ENCODE measurements around the gene TMEM9. TPM values are rescaled to one million over a fixed set of nuclear protein-coding genes. Genes with fewer than 3 reads are reported as not detected.

Gene TMEM9
- total and polyA plus RNA-seq, 2 of the 8 experiments (the other 6 are each of a cell fraction or from before 2014, with no cell fraction given): 79.9 to 181 TPM

- DNase-seq (ENCODE audit: low read depth in 1 of 2, low spot score in 2 of 2) (no peak), FAIRE-seq (no peak)
- Histone ChIP-seq H3K4me2 (ENCODE audit: insufficient read depth in 1 of 2, low read depth in 2 of 2, low read length in 2 of 2) (no peak overlapping the region; a peak in 1 of 4 replicates), H3K4ac (replicated peaks; ENCODE audit: insufficient read length, low read depth, low read length) (no peak overlapping the region), H3K18ac (ENCODE audit: extremely low read depth, low read length) (no peak overlapping the region), H2BK12ac (ENCODE audit: low read depth, low read length) (no peak overlapping the region), H3K79me2 (ENCODE audit: control insufficient read depth in 1 of 2, insufficient read depth in 2 of 2, low read length in 2 of 2) (peaks cover 0 to 18% of the 10 kb centered on the region in 2 experiments; a peak in 3 of 4 replicates), H4K91ac (replicated peaks; ENCODE audit: insufficient read length, low read length) (no peak overlapping the region), H3K4me1 (replicated peaks in 1 of 4; ENCODE audit: control insufficient read depth in 3 of 4, insufficient read depth in 4 of 4, low read length in 3 of 4) (peaks cover 0 to 13% (median 7%) of the 10 kb centered on the region in 4 experiments; a peak in 6 of 7 replicates), H3K23me2 (ENCODE audit: low read depth, low read length) (peaks cover 6% of the 10 kb centered on the region; the same call in 1 of the 2 replicates), H3K36me3 (ENCODE audit: control insufficient read depth in 2 of 4, insufficient read depth in 4 of 4, low read length in 3 of 4) (peaks cover 4 to 24% (median 16%) of the 10 kb centered on the region in 4 experiments; a peak in 7 of 8 replicates), H2AFZ (ENCODE audit: low read length) (no peak overlapping the region), H3K56ac (replicated peaks; ENCODE audit: insufficient read length, low read depth, low read length) (no peak overlapping the region), H2BK5ac (ENCODE audit: low read depth, low read length) (no peak overlapping the region), H4K5ac (ENCODE audit: insufficient read length, low read depth, low read length) (no peak overlapping the region), H3K79me1 (ENCODE audit: low read depth, low read length) (peaks cover 4% of the 10 kb centered on the region; the same call in 1 of the 2 replicates), H3K23ac (ENCODE audit: insufficient read length) (no peak overlapping the region), H3K27ac (ENCODE audit: low read depth, low read length) (no peak overlapping the region), H2AK5ac (ENCODE audit: low read depth, low read length) (no peak overlapping the region), H2BK20ac (ENCODE audit: low read length) (no peak overlapping the region), H3K14ac (ENCODE audit: insufficient read length) (no peak overlapping the region), H3K9me3 (ENCODE audit: insufficient read depth in 2 of 2, low read depth in 1 of 2, low read length in 1 of 2) (no peaks in the 10 kb centered on the region), H3K4me3 (ENCODE audit: extremely low read depth in 1 of 4, insufficient read depth in 2 of 4, low read depth in 3 of 4, low read length in 4 of 4) (no peak overlapping the region), H2BK15ac (ENCODE audit: low read length) (no peak overlapping the region), H3K9ac (replicated peaks in 1 of 4; ENCODE audit: extremely low read depth in 1 of 4, low read depth in 3 of 4, low read length in 3 of 4) (no peak overlapping the region), H3K27me3 (replicated peaks in 1 of 4; ENCODE audit: control insufficient read depth in 3 of 4, extremely low read depth in 1 of 4, insufficient read depth in 3 of 4, low read length in 3 of 4) (no peaks in the 10 kb centered on the region; a peak in 1 of 7 replicates), H4K20me1 (replicated peaks in 1 of 2; ENCODE audit: control insufficient read depth in 1 of 2, insufficient read depth in 2 of 2, low read length in 2 of 2) (peaks cover 0 to 3% of the 10 kb centered on the region in 2 experiments), H4K8ac (ENCODE audit: extremely low read depth, insufficient read depth, low read length) (no peak overlapping the region), H2BK120ac (replicated peaks; ENCODE audit: low read depth, low read length) (no peak overlapping the region)
- 95% methylated on average over 2 of the region's 2 CpGs; no CpG with 5 or more reads in 1 of the 2 experiments for WGBS, 2 experiments (ENCODE audit: extremely low coverage in 1 of 2, insufficient coverage in 1 of 2, insufficient read length in 1 of 2, insufficient replicate concordance in 2 of 2, low coverage in 1 of 2, low lambda C conversion rate in 2 of 2, missing lambda C conversion rate in 1 of 2)
- POLR2A ChIA-PET (ENCODE audit: partially characterized antibody): interaction anchor here (0.8 to 11.8 kb wide), 4 partner anchors 14 to 263 kb away, joined by 3 to 105 read pairs (median 13); no protein-coding TSS in a partner anchor
- CTCF ChIA-PET (ENCODE audit: partially characterized antibody): interaction anchor here (1.0 to 2.0 kb wide), 5 partner anchors 14 to 206 kb away, joined by 3 to 13 read pairs (median 5); no protein-coding TSS in a partner anchor
- TF ChIP-seq MAFK (IDR thresholded peaks at IDR 0.05; ENCODE audit: low read depth, low read length) (no peak), TAF7 (optimal IDR thresholded peaks at IDR 0.05; ENCODE audit: borderline replicate concordance, low read depth, low read length) (peak; percentile 55)
Measured at GRCh38 chr1:201155354-201155753, 1.1 kb upstream of the TMEM9 start.
